Upper lobe of left lung (tissue), 4 donors: Measurements from ENCODE around the gene CTTN.

Experiments
- CTCF ChIP-seq, 6 experiments: fragments of 450-650 bp in 4 of 6; fragments of 200-600 bp in 2 of 6; sonication (generic) in 2 of 6; IDR thresholded peaks; one replicate each; pipeline ENCODE4 v1.5.1; 2016 to 2019; ENCODE audit warnings: antibody characterized with exemption in 6 of 6
- POLR2A ChIP-seq, 4 donors: fragments of 450-650 bp; IDR thresholded peaks; one replicate each; pipeline ENCODE4 v1.5.1; 2016 to 2017; ENCODE audit warnings: antibody characterized with exemption in 4 of 4, mild to moderate bottlenecking in 2 of 4
- POLR2AphosphoS5 ChIP-seq, 2 donors: sonication (generic); formaldehyde crosslinking; IDR thresholded peaks; one replicate each; pipeline ENCODE4 v1.5.1; 2017; ENCODE audit warnings: antibody characterized with exemption in 2 of 2

- TF ChIP-seq POLR2AphosphoS5 (IDR thresholded peaks at IDR 0.05) = no peak
- TF ChIP-seq CTCF (IDR thresholded peaks at IDR 0.05) = no peak
- no peak for TF ChIP-seq POLR2A (IDR thresholded peaks at IDR 0.05)
Measured at GRCh38 chr11:70387564-70387963, 10.8 kb upstream of the CTTN start.
